HepG2 (cell line): ENCODE results near the gene FAM193A. TPM values are rescaled to one million over a fixed set of nuclear protein-coding genes. Genes with fewer than 3 reads are reported as not detected.

Experiments used
- BCLAF1 ChIP-seq: fragments of 450-650 bp; IDR thresholded peaks from 2 replicates; pipeline ENCODE4 v1.6.1; 2017; ENCODE audit warnings: mild to moderate bottlenecking
- DRAP1 ChIP-seq: IDR thresholded peaks from 2 replicates; pipeline ENCODE4 v1.6.1; 2016; ENCODE audit warnings: missing genetic modification reagents, missing compliant biosample characterization
- FOXA3 ChIP-seq: IDR thresholded peaks from 2 replicates; pipeline ENCODE4 v1.6.1; 2016; ENCODE audit warnings: missing genetic modification reagents, missing compliant biosample characterization
- FOXP4 ChIP-seq: sonication (generic); formaldehyde crosslinking; IDR thresholded peaks from 2 replicates; pipeline ENCODE4 v1.4.0; 2020; ENCODE audit warnings: missing genetic modification reagents
- GATAD2A ChIP-seq: IDR thresholded peaks from 2 replicates; pipeline ENCODE4 v1.6.1; 2016
- HCFC1 ChIP-seq: fragments of 150-350 bp; IDR thresholded peaks from 2 replicates; pipeline ENCODE4 v1.6.1; 2014; ENCODE audit warnings: low read depth, low read length
- IRX3 ChIP-seq: sonication (generic); formaldehyde crosslinking; IDR thresholded peaks from 2 replicates; pipeline ENCODE4 v1.8.1; 2023; ENCODE audit warnings: mild to moderate bottlenecking, low read depth, missing genetic modification reagents, borderline replicate concordance
- KAT8 ChIP-seq: IDR thresholded peaks from 2 replicates; pipeline ENCODE4 v1.6.1; 2016; ENCODE audit warnings: missing genetic modification reagents, missing compliant biosample characterization
- MTA1 ChIP-seq: sonication (generic); formaldehyde crosslinking; IDR thresholded peaks from 2 replicates; pipeline ENCODE4 v1.4.0; 2020; ENCODE audit warnings: missing genetic modification reagents, mild to moderate bottlenecking, borderline replicate concordance
- MTA3 ChIP-seq: sonication (generic); formaldehyde crosslinking; IDR thresholded peaks from 2 replicates; pipeline ENCODE4 v1.4.0; 2020; ENCODE audit warnings: missing genetic modification reagents
- MXD3 ChIP-seq: IDR thresholded peaks from 2 replicates; pipeline ENCODE4 v1.6.1; 2016; ENCODE audit warnings: mild to moderate bottlenecking, missing biosample characterization, missing genetic modification reagents
- NFE2L1 ChIP-seq: sonication (generic); formaldehyde crosslinking; IDR thresholded peaks from 2 replicates; pipeline ENCODE4 v1.4.0; 2020; ENCODE audit warnings: missing genetic modification reagents, mild to moderate bottlenecking, borderline replicate concordance
- SAP130 ChIP-seq: IDR thresholded peaks from 2 replicates; pipeline ENCODE4 v1.6.1; 2016; ENCODE audit warnings: low read depth
- SOX5 ChIP-seq: IDR thresholded peaks from 2 replicates; pipeline ENCODE4 v1.6.1; 2016; ENCODE audit warnings: borderline replicate concordance
- SOX6 ChIP-seq, 2 experiments: fragments of 450-650 bp in 1 of 2; sonication (generic) in 1 of 2; formaldehyde crosslinking in 1 of 2; IDR thresholded peaks; 2 replicates each; pipeline versions ENCODE4 v1.4.0 to v1.6.1; 2017 to 2020; ENCODE audit warnings: antibody characterized with exemption in 1 of 2, mild to moderate bottlenecking in 1 of 2, missing genetic modification reagents in 1 of 2
- YEATS2 ChIP-seq: sonication (generic); formaldehyde crosslinking; IDR thresholded peaks from 2 replicates; pipeline ENCODE4 v1.4.0; 2020; ENCODE audit warnings: missing genetic modification reagents, borderline replicate concordance
- ZFY ChIP-seq: sonication (generic); formaldehyde crosslinking; IDR thresholded peaks from 2 replicates; pipeline ENCODE4 v1.4.0; 2020; ENCODE audit warnings: missing genetic modification reagents
- ZNF484 ChIP-seq: sonication (generic); formaldehyde crosslinking; IDR thresholded peaks from 2 replicates; pipeline ENCODE4 v1.5.1; 2020; ENCODE audit warnings: mild to moderate bottlenecking, low read depth, missing genetic modification reagents, borderline replicate concordance
- ZNF770 ChIP-seq: sonication (generic); formaldehyde crosslinking; IDR thresholded peaks from 2 replicates; pipeline ENCODE4 v1.5.0; 2020; ENCODE audit warnings: mild to moderate bottlenecking, missing genetic modification reagents
- ZSCAN29 ChIP-seq: sonication (generic); formaldehyde crosslinking; conservative IDR thresholded peaks from 2 replicates; pipeline ENCODE4 v1.4.0; 2020; ENCODE audit warnings: mild to moderate bottlenecking, missing genetic modification reagents
- polyA plus RNA-seq, 8 experiments: library from polyadenylated mRNA; depleted of rRNA in 3 of 8; stranded (reverse) in 7 of 8; unstranded in 1 of 8; fragments of >200 nt; fragmentation: Illumina TruSeq in 4 of 8; extraction: Trizol in 4 of 8; gene quantifications; 2 replicates each; pipeline versions ENCODE4 v1.2.1 to v1.2.3, GENCODE V29; 2011 to 2016; ENCODE audit warnings: low read depth in 4 of 8, missing spikeins in 1 of 8, mixed read lengths in 1 of 8; ENCODE audit not compliant: insufficient read depth in 1 of 8
- total RNA-seq, 5 experiments: library from RNA; depleted of rRNA; stranded (reverse); fragments of >200 nt; fragmentation: Illumina TruSeq; extraction: Trizol; gene quantifications; 2 replicates each; pipeline ENCODE4 v1.2.3, GENCODE V29; 2016; ENCODE audit warnings: low read depth in 1 of 5

FAM193A gene
- total and polyA plus RNA-seq, 2 of the 13 experiments (the other 11 are each of a cell fraction or from before 2014, with no cell fraction given), result 5.7 to 8.7 TPM

- TF ChIP-seq SOX6 (IDR thresholded peaks at IDR 0.05) (no peak), SOX6 (CRISPR knock-in tag; IDR thresholded peaks at IDR 0.05) (no peak), KAT8 (0 out of 2 replicates have a peak, but pooled peaks have one; percentile 10), GATAD2A (CRISPR knock-in tag) (no peak), NFE2L1 (CRISPR knock-in tag) (no peak), DRAP1 (CRISPR knock-in tag) (peak; percentile 37; the same call in 1 of the 2 replicates), MXD3 (no peak), SOX5 (CRISPR knock-in tag) (no peak), ZFY (CRISPR knock-in tag) (peak; percentile 90), MTA3 (no peak), FOXP4 (CRISPR knock-in tag) (0 out of 2 replicates have a peak, but pooled peaks have one; percentile 22), YEATS2 (CRISPR knock-in tag) (no peak), MTA1 (no peak), IRX3 (no peak), ZNF484 (CRISPR knock-in tag) (no peak), HCFC1 (peak; percentile 95), FOXA3 (CRISPR knock-in tag) (no peak), ZSCAN29 (CRISPR knock-in tag) (no peak), BCLAF1 (no peak), ZNF770 (CRISPR knock-in tag) (no peak), SAP130 (peak; percentile 73)
These were observed at the start of gene FAM193A (continued) for GRCh38 chr4:2536193-2537010.
